ENCODE results near the gene SLAMF7. TPM values are rescaled to one million over a fixed set of nuclear protein-coding genes. Genes with fewer than 3 reads are reported as not detected.

SLAMF7 gene
- total RNA-seq, 1 donor from 2014 or later = 18.4 TPM

- Mint-ChIP-seq H3K27ac (peak overlapping the region; percentile 82), H3K4me1 (peaks cover 77% of the 10 kb centered on the region), H3K27me3 (no peaks in the 10 kb centered on the region), H3K36me3 (ENCODE audit: low read depth) (peaks cover 33% of the 10 kb centered on the region), H3K4me3 (peak overlapping the region; percentile 59), H3K9me3 (peaks cover 3% of the 10 kb centered on the region)
- peak; percentile 78 for DNase-seq
- intact Hi-C loops (cut with micrococcal nuclease) = loop anchor here (2.0 to 5.0 kb wide), 2 partner anchors 22 to 53 kb away; partner anchors contain the start of gene LY9
Observed at GRCh38 chr1:160744199-160744851, 5.3 kb downstream of the SLAMF7 start.

- H3K9me3 Mint-ChIP-seq = peaks cover 3% of the 10 kb centered on the region
- no peak for DNase-seq
- H3K27ac Mint-ChIP-seq = peak overlapping the region; percentile 82
- peak overlapping the region; percentile 59 for H3K4me3 Mint-ChIP-seq
- intact Hi-C loops (cut with micrococcal nuclease) = loop anchor here (2.0 to 5.0 kb wide), 2 partner anchors 22 to 52 kb away; partner anchors contain the start of gene LY9
- H3K36me3 Mint-ChIP-seq (ENCODE audit: low read depth) = peaks cover 32% of the 10 kb centered on the region
- no peaks in the 10 kb centered on the region for H3K27me3 Mint-ChIP-seq
- H3K4me1 Mint-ChIP-seq = peaks cover 74% of the 10 kb centered on the region
Observed at GRCh38 chr1:160744852-160745520, 5.9 kb downstream of the SLAMF7 start.

DNA sequence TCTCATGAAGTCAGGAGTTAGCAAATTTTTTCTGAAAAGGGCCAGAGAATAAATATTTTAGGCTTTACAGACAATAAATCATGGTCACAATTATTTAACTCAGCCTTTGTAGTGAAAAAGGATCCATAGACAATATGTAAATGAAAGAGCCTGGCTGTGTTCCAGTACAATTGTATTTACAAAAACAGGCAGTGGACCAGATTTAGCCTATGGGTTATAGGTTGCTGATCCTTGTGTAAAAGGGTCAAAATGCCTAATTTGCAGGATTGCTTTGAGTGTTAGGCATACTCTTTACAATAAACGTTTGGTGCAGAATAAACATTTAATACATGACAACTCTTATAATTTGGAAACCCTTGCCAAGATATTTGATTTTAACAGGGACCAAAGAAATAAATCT is 6.5 kb downstream of the SLAMF7 start:
- Mint-ChIP-seq H3K36me3 (ENCODE audit: low read depth) (peaks cover 38% of the 10 kb centered on the region), H3K27me3 (no peaks in the 10 kb centered on the region), H3K27ac (no peak overlapping the region), H3K4me3 (no peak overlapping the region), H3K4me1 (peaks cover 76% of the 10 kb centered on the region), H3K9me3 (peaks cover 3% of the 10 kb centered on the region)
- no peak for DNase-seq
- intact Hi-C loops (cut with micrococcal nuclease) = loop anchor here (2.0 kb wide), 1 partner anchor 21 kb away; no protein-coding TSS in a partner anchor

GRCh38 chr1:160746836-160747500 is 7.9 kb downstream of the SLAMF7 start:
- intact Hi-C loops (cut with micrococcal nuclease) = no loop called here
- peaks cover 43% of the 10 kb centered on the region for H3K36me3 Mint-ChIP-seq (ENCODE audit: low read depth)

GRCh38 chr1:160747717-160748116 is 8.7 kb downstream of the SLAMF7 start:
- Mint-ChIP-seq H3K9me3 (peaks cover 3% of the 10 kb centered on the region), H3K36me3 (ENCODE audit: low read depth) (peaks cover 41% of the 10 kb centered on the region), H3K4me1 (peaks cover 75% of the 10 kb centered on the region), H3K27ac (no peak overlapping the region), H3K27me3 (no peaks in the 10 kb centered on the region), H3K4me3 (no peak overlapping the region)
- DNase-seq = no peak
- intact Hi-C loops (cut with micrococcal nuclease) = no loop called here

More at GRCh38 chr1:160746836-160747500, 7.9 kb downstream of the SLAMF7 start:
- Mint-ChIP-seq H3K27me3 (no peaks in the 10 kb centered on the region), H3K27ac (peak overlapping the region; percentile 18), H3K4me1 (peaks cover 75% of the 10 kb centered on the region), H3K4me3 (no peak overlapping the region), H3K9me3 (peaks cover 3% of the 10 kb centered on the region)
- DNase-seq = no peak

DNA sequence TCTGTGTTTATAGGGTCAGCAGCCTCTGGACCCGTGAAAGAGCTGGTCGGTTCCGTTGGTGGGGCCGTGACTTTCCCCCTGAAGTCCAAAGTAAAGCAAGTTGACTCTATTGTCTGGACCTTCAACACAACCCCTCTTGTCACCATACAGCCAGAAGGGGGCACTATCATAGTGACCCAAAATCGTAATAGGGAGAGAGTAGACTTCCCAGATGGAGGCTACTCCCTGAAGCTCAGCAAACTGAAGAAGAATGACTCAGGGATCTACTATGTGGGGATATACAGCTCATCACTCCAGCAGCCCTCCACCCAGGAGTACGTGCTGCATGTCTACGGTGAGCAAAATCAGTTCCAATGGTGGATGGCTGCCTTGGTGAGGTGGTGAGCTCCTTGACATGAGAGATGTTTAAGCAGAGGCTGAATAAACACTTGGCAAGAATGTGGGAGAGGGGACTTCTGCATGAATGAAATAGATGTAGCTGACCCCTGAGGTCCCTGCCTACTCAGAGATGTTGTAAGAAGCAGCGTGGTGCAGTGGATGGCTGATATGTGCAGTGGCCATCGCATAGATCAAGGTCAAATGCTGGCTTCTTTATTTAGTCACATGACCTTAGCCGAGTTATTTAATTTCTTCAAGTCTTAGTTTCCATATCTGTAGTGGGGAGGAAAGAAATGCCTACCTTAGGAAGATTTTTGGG is 9.3 kb downstream of the SLAMF7 start:
- Mint-ChIP-seq H3K9me3 (peaks cover 3% of the 10 kb centered on the region), H3K4me1 (peaks cover 76% of the 10 kb centered on the region), H3K27ac (no peak overlapping the region), H3K4me3 (no peak overlapping the region), H3K36me3 (ENCODE audit: low read depth) (peaks cover 45% of the 10 kb centered on the region), H3K27me3 (no peaks in the 10 kb centered on the region)
- intact Hi-C loops (cut with micrococcal nuclease) = no loop called here
- DNase-seq = no peak

GRCh38 chr1:160748878-160749269 is 9.8 kb downstream of the SLAMF7 start:
- H3K4me1 Mint-ChIP-seq = peaks cover 73% of the 10 kb centered on the region
- peaks cover 47% of the 10 kb centered on the region for H3K36me3 Mint-ChIP-seq (ENCODE audit: low read depth)
- DNase-seq = no peak
- H3K27me3 Mint-ChIP-seq = no peaks in the 10 kb centered on the region
- peaks cover 3% of the 10 kb centered on the region for H3K9me3 Mint-ChIP-seq
- intact Hi-C loops (cut with micrococcal nuclease) = no loop called here
- no peak overlapping the region for H3K4me3 Mint-ChIP-seq
- H3K27ac Mint-ChIP-seq = no peak overlapping the region

- Mint-ChIP-seq H3K4me1 (peaks cover 57% of the 10 kb centered on the region), H3K36me3 (ENCODE audit: low read depth) (peaks cover 45% of the 10 kb centered on the region), H3K27me3 (no peaks in the 10 kb centered on the region), H3K27ac (peak overlapping the region; percentile 85), H3K9me3 (peaks cover under 1% of the 10 kb centered on the region), H3K4me3 (no peak overlapping the region)
- DNase-seq = no peak
- intact Hi-C loops (cut with micrococcal nuclease) = no loop called here
Observed at GRCh38 chr1:160750608-160751007, 11.6 kb downstream of the SLAMF7 start.

GRCh38 chr1:160752406-160752805 is 13.4 kb downstream of the SLAMF7 start:
- intact Hi-C loops (cut with micrococcal nuclease) = no loop called here
- H3K4me1 Mint-ChIP-seq = peaks cover 65% of the 10 kb centered on the region
- H3K27me3 Mint-ChIP-seq = no peaks in the 10 kb centered on the region
- no peak overlapping the region for H3K4me3 Mint-ChIP-seq
- no peak overlapping the region for H3K27ac Mint-ChIP-seq
- DNase-seq = no peak
- H3K36me3 Mint-ChIP-seq (ENCODE audit: low read depth) = peaks cover 51% of the 10 kb centered on the region
- peaks cover 12% of the 10 kb centered on the region for H3K9me3 Mint-ChIP-seq

- Mint-ChIP-seq H3K27me3 (no peaks in the 10 kb centered on the region), H3K9me3 (peaks cover 12% of the 10 kb centered on the region), H3K4me1 (peaks cover 64% of the 10 kb centered on the region), H3K36me3 (ENCODE audit: low read depth) (peaks cover 48% of the 10 kb centered on the region), H3K27ac (peak overlapping the region; percentile 2), H3K4me3 (no peak overlapping the region)
- no peak for DNase-seq
- intact Hi-C loops (cut with micrococcal nuclease) = no loop called here
Observed at GRCh38 chr1:160752924-160753323, 13.9 kb downstream of the SLAMF7 start.

DNA sequence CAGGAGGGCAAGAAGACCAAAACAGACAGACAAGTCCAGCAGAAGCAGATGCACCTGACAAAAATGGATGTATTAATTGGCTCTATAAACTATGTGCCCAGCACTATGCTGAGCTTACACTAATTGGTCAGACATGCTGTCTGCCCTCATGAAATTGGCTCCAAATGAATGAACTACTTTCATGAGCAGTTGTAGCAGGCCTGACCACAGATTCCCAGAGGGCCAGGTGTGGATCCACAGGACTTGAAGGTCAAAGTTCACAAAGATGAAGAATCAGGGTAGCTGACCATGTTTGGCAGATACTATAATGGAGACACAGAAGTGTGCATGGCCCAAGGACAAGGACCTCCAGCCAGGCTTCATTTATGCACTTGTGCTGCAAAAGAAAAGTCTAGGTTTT is 14.5 kb downstream of the SLAMF7 start:
- DNase-seq = no peak
- intact Hi-C loops (cut with micrococcal nuclease) = no loop called here
- Mint-ChIP-seq H3K27me3 (no peaks in the 10 kb centered on the region), H3K9me3 (peaks cover 12% of the 10 kb centered on the region), H3K4me1 (peaks cover 58% of the 10 kb centered on the region), H3K27ac (no peak overlapping the region), H3K4me3 (no peak overlapping the region), H3K36me3 (ENCODE audit: low read depth) (peaks cover 43% of the 10 kb centered on the region)

- intact Hi-C loops (cut with micrococcal nuclease) = no loop called here
- H3K4me3 Mint-ChIP-seq = no peak overlapping the region
- H3K4me1 Mint-ChIP-seq = peaks cover 46% of the 10 kb centered on the region
- peaks cover 14% of the 10 kb centered on the region for H3K9me3 Mint-ChIP-seq
- H3K27ac Mint-ChIP-seq = peak overlapping the region; percentile 86
- H3K27me3 Mint-ChIP-seq = no peaks in the 10 kb centered on the region
- DNase-seq = no peak
- H3K36me3 Mint-ChIP-seq (ENCODE audit: low read depth) = peaks cover 32% of the 10 kb centered on the region
Observed at GRCh38 chr1:160755461-160755860, 16.4 kb downstream of the SLAMF7 start.

GRCh38 chr1:160755911-160756848 is 17.1 kb downstream of the SLAMF7 start:
- Mint-ChIP-seq H3K4me1 (peaks cover 42% of the 10 kb centered on the region), H3K27ac (peak overlapping the region; percentile 86), H3K36me3 (ENCODE audit: low read depth) (peaks cover 28% of the 10 kb centered on the region), H3K27me3 (no peaks in the 10 kb centered on the region), H3K9me3 (peaks cover 22% of the 10 kb centered on the region), H3K4me3 (peak overlapping the region; percentile 2)
- peak; percentile 76 for DNase-seq
- intact Hi-C loops (cut with micrococcal nuclease) = no loop called here
